Endothelial cell of umbilical vein (primary cell): ENCODE results near the gene CFL1.

Source experiments
- MYC ChIP-seq: IDR thresholded peaks from one replicate; pipeline ENCODE4 v1.6.1; 2011; ENCODE audit warnings: mild to moderate bottlenecking, low read depth, low read length
- TF ChIP-seq, protein P1 (sequence below), 2 donors: IDR thresholded peaks; 1 replicate in 1 of 2; 2 replicates in 1 of 2; pipeline ENCODE4 v1.5.1; 2011; ENCODE audit warnings: low read length in 2 of 2, mild to moderate bottlenecking in 2 of 2, moderate library complexity in 2 of 2, control low read depth in 1 of 2, inconsistent platforms in 1 of 2, low read depth in 1 of 2; ENCODE audit not compliant: insufficient read depth in 1 of 2; ENCODE audit errors: extremely low read depth in 1 of 2

DNA sequence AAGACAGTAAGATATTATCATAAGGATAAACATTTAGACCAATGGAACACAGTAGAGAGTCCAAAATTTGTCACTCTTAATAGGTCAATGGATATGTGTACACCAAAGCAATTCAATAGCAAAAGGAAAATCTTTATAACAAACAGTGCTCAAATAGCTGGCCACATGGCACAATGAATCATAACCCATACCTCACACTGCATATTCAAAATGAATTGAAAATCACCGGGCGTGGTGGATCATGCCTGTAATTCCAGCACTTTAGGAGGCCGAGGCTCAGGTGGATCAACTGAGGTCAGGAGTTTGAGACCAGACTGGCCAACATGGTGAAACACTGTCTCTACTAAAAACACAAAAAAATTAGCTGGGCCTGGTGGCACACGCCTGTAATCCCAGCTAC, 15.8 kb downstream of the CFL1 start:
- TF ChIP-seq, protein P1, sequence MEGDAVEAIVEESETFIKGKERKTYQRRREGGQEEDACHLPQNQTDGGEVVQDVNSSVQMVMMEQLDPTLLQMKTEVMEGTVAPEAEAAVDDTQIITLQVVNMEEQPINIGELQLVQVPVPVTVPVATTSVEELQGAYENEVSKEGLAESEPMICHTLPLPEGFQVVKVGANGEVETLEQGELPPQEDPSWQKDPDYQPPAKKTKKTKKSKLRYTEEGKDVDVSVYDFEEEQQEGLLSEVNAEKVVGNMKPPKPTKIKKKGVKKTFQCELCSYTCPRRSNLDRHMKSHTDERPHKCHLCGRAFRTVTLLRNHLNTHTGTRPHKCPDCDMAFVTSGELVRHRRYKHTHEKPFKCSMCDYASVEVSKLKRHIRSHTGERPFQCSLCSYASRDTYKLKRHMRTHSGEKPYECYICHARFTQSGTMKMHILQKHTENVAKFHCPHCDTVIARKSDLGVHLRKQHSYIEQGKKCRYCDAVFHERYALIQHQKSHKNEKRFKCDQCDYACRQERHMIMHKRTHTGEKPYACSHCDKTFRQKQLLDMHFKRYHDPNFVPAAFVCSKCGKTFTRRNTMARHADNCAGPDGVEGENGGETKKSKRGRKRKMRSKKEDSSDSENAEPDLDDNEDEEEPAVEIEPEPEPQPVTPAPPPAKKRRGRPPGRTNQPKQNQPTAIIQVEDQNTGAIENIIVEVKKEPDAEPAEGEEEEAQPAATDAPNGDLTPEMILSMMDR (IDR thresholded peaks at IDR 0.05; ENCODE audit: extremely low read depth in 1 of 2, insufficient read depth in 1 of 2, low read depth in 1 of 2, low read length in 2 of 2), result no peak
- no peak for TF ChIP-seq MYC
